B cell (primary cell): Measurements from ENCODE around the gene LSM12. TPM values are rescaled to one million over a fixed set of nuclear protein-coding genes. Genes with fewer than 3 reads are reported as not detected.

Source experiments
- ATAC-seq: fragments of 200-7000 bp; cut with Tn5 transposase; one replicate; pipeline ENCODE4 v1.10.0; 2021; ENCODE audit warnings: low read depth, mild to moderate bottlenecking, moderate number of reproducible peaks, moderate library complexity
- CTCF ChIA-PET: fragments of 350-600 bp; sonication (Branson Sonifier 250); formaldehyde crosslinking; loops from one replicate; lab custom pipeline; 2021; ENCODE audit warnings: antibody characterized with exemption, inconsistent platforms; lab: Charles Lee
- POLR2A ChIA-PET: fragments of 350-600 bp; sonication (Branson Sonifier 250); formaldehyde crosslinking; loops from one replicate; lab custom pipeline; 2021; ENCODE audit warnings: antibody characterized with exemption; lab: Charles Lee
- DNase-seq: peaks from one replicate; pipeline ENCODE4 v3.0.0; 2013
- H2AFZ ChIP-seq: 2 replicates; pipeline ENCODE4 v1.6.1; 2012; ENCODE audit warnings: mild to moderate bottlenecking, low read depth, low read length; ENCODE audit not compliant: insufficient read depth, poor library complexity, severe bottlenecking
- H3K27ac ChIP-seq, 2 donors: 1 replicate in 1 of 2; 2 replicates in 1 of 2; pipeline ENCODE4 v1.5.1; 2012 to 2013; ENCODE audit warnings: low read length in 2 of 2, mild to moderate bottlenecking in 2 of 2, moderate library complexity in 1 of 2
- H3K27me3 ChIP-seq, 4 experiments: fragments of 200-600 bp in 1 of 4; sonication (generic) in 1 of 4; replicated peaks in 1 of 4; 1 replicate in 2 of 4; 2 replicates in 2 of 4; pipeline versions ENCODE4 v1.6.1 to v1.7.0; 2013 to 2016; ENCODE audit warnings: low read length in 3 of 4, mild to moderate bottlenecking in 2 of 4, mixed read lengths in 1 of 4, moderate library complexity in 1 of 4; ENCODE audit not compliant: insufficient read depth in 4 of 4, control insufficient read depth in 3 of 4; ENCODE audit errors: control extremely low read depth in 1 of 4
- H3K36me3 ChIP-seq, 2 experiments: replicated peaks in 1 of 2; 1 replicate in 1 of 2; 2 replicates in 1 of 2; pipeline versions ENCODE4 v1.6.1 to v1.7.1; 2013; ENCODE audit warnings: low read length in 1 of 2; ENCODE audit not compliant: insufficient read depth in 2 of 2, control insufficient read depth in 1 of 2; ENCODE audit errors: control extremely low read depth in 1 of 2, extremely low read depth in 1 of 2
- H3K4me1 ChIP-seq, 2 donors: fragments of 200-600 bp in 1 of 2; sonication (generic) in 1 of 2; 1 replicate in 1 of 2; 2 replicates in 1 of 2; pipeline versions ENCODE4 v1.5.1 to v1.6.1; 2013 to 2017; ENCODE audit warnings: low read length in 2 of 2; ENCODE audit not compliant: control insufficient read depth in 2 of 2, insufficient read depth in 2 of 2
- H3K4me2 ChIP-seq: replicated peaks from 2 replicates; pipeline ENCODE3; 2012; ENCODE audit warnings: mild to moderate bottlenecking, low read depth, low read length; ENCODE audit not compliant: poor library complexity, severe bottlenecking
- H3K4me3 ChIP-seq, 5 experiments: fragments of 200-600 bp in 1 of 5; sonication (generic) in 1 of 5; 1 replicate in 3 of 5; 2 replicates in 2 of 5; pipeline versions ENCODE4 v1.5.1 to v1.7.0; 2011 to 2016; ENCODE audit warnings: low read length in 4 of 5, mild to moderate bottlenecking in 4 of 5, low read depth in 2 of 5, control low read depth in 1 of 5, moderate library complexity in 1 of 5; ENCODE audit not compliant: insufficient read depth in 1 of 5; ENCODE audit errors: control extremely low read depth in 1 of 5, extremely low read depth in 1 of 5
- H3K79me2 ChIP-seq: fragments of 200-600 bp; sonication (generic); one replicate; pipeline ENCODE4 v1.6.0; 2016; ENCODE audit warnings: low read length; ENCODE audit not compliant: control insufficient read depth, insufficient read depth
- H3K9ac ChIP-seq: fragments of 200-600 bp; sonication (generic); 2 replicates; pipeline ENCODE4 v1.6.1; 2017; ENCODE audit warnings: mild to moderate bottlenecking, low read length, moderate library complexity
- H3K9me3 ChIP-seq, 3 donors: one replicate each; pipeline versions ENCODE4 v1.6.1 to v1.7.1; 2013; ENCODE audit warnings: low read length in 2 of 3; ENCODE audit not compliant: control insufficient read depth in 2 of 3, insufficient read depth in 1 of 3; ENCODE audit errors: control extremely low read depth in 1 of 3
- H4K20me1 ChIP-seq: 2 replicates; pipeline ENCODE4 v1.6.0; 2012; ENCODE audit warnings: mild to moderate bottlenecking, low read length; ENCODE audit not compliant: insufficient read depth, control insufficient read depth, poor library complexity, severe bottlenecking
- H3K27ac Mint-ChIP-seq: one replicate; pipeline ENCODE4 v1.8.0; 2021; ENCODE audit warnings: mixed read lengths
- H3K27me3 Mint-ChIP-seq: one replicate; pipeline ENCODE4 v1.8.0; 2021; ENCODE audit warnings: mixed read lengths
- H3K4me1 Mint-ChIP-seq: one replicate; pipeline ENCODE4 v1.8.0; 2021; ENCODE audit warnings: mixed read lengths
- H3K4me3 Mint-ChIP-seq: one replicate; pipeline ENCODE4 v1.8.0; 2021; ENCODE audit warnings: mixed read lengths
- H3K9me3 Mint-ChIP-seq: one replicate; pipeline ENCODE4 v1.8.0; 2022; ENCODE audit warnings: mixed read lengths; ENCODE audit not compliant: insufficient read depth
- EZH2 ChIP-seq: IDR thresholded peaks from 2 replicates; pipeline ENCODE4 v1.6.1; 2012; ENCODE audit warnings: borderline replicate concordance, low read depth, mild to moderate bottlenecking, moderate library complexity, low read length; ENCODE audit not compliant: insufficient read depth, poor library complexity, severe bottlenecking
- WGBS: methylation state at CpG from one replicate; pipeline ENCODE4 v1.1.5; 2013; ENCODE audit warnings: missing lambda C conversion rate; ENCODE audit not compliant: insufficient coverage; 5-methylcytosine and 5-hydroxymethylcytosine counted together
- intact Hi-C: fragments of 100-400 bp; cut with micrococcal nuclease; formaldehyde crosslinking; loops from one replicate; pipeline ENCODE4 v1.10.0; 2022
- polyA plus RNA-seq: library from polyadenylated mRNA; depleted of rRNA; stranded (reverse); fragments of >200 nt; gene quantifications from 2 replicates; pipeline ENCODE4 v1.2.3, GENCODE V29; 2012
- total RNA-seq, 2 donors: library from RNA; stranded (reverse); fragments of 120-200 nt in 1 of 2; gene quantifications; 1 replicate in 1 of 2; 2 replicates in 1 of 2; pipeline versions ENCODE4 v1.2.3 to v1.2.4, GENCODE V29; 2013 to 2022
- TF ChIP-seq, protein P1 (sequence below): fragments of 200-600 bp; IDR thresholded peaks from one replicate; pipeline ENCODE4 v1.8.0; 2022; ENCODE audit warnings: antibody characterized with exemption, mild to moderate bottlenecking

Gene LSM12
- total and polyA plus RNA-seq, 2 donors (not counting 1 experiment from before 2014, with no cell fraction given): 16.8 to 31.2 TPM

GRCh38 chr17:44007346-44008204 is 58.9 kb downstream of the LSM12 start:
- ChIA-PET CTCF (interaction anchor here (1.2 to 2.5 kb wide), 2 partner anchors 63 to 116 kb away, joined by 4 to 7 read pairs; partner anchors contain the start of gene HDAC5), POLR2A (no interaction called here)
- Histone ChIP-seq H3K9ac (peak overlapping the region; percentile 80), H3K27me3 (peaks cover 0 to 28% (median 11%) of the 10 kb centered on the region in 4 experiments), H2AFZ (peak overlapping the region; percentile 90), H3K4me3 (peak overlapping the region; percentile 53 to 84 (median 77)), H3K4me2 (peak overlapping the region; percentile 100), H3K36me3 (peaks cover 0 to 8% of the 10 kb centered on the region in 2 experiments), H3K79me2 (peaks cover 18% of the 10 kb centered on the region), H3K27ac (peak overlapping the region in 1 of 2 donors; percentile 33), H4K20me1 (no peaks in the 10 kb centered on the region), H3K4me1 (peaks cover 37 to 42% of the 10 kb centered on the region in 2 donors), H3K9me3 (peaks cover 0 to 19% (median 0%) of the 10 kb centered on the region in 3 donors)
- no peaks in the 10 kb centered on the region for H3K9me3 Mint-ChIP-seq
- DNase-seq: peak; percentile 30
- H3K4me1 Mint-ChIP-seq: peaks cover 33% of the 10 kb centered on the region
- no peak for ATAC-seq
- H3K4me3 Mint-ChIP-seq: peak overlapping the region; percentile 95
- intact Hi-C loops: loop anchor here (2.0 to 5.0 kb wide), 4 partner anchors 33 to 1140 kb away; partner anchors contain the start of genes DHX8, HEXIM1 and LSM12
- 7% methylated on average over 37 of the region's 37 CpGs for WGBS
- H3K27ac Mint-ChIP-seq: peak overlapping the region; percentile 76
- peaks cover 11% of the 10 kb centered on the region for H3K27me3 Mint-ChIP-seq
- TF ChIP-seq, protein P1, sequence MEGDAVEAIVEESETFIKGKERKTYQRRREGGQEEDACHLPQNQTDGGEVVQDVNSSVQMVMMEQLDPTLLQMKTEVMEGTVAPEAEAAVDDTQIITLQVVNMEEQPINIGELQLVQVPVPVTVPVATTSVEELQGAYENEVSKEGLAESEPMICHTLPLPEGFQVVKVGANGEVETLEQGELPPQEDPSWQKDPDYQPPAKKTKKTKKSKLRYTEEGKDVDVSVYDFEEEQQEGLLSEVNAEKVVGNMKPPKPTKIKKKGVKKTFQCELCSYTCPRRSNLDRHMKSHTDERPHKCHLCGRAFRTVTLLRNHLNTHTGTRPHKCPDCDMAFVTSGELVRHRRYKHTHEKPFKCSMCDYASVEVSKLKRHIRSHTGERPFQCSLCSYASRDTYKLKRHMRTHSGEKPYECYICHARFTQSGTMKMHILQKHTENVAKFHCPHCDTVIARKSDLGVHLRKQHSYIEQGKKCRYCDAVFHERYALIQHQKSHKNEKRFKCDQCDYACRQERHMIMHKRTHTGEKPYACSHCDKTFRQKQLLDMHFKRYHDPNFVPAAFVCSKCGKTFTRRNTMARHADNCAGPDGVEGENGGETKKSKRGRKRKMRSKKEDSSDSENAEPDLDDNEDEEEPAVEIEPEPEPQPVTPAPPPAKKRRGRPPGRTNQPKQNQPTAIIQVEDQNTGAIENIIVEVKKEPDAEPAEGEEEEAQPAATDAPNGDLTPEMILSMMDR: no peak
- TF ChIP-seq EZH2: no peak
